Measurements from ENCODE around the gene C2orf69.

DNA sequence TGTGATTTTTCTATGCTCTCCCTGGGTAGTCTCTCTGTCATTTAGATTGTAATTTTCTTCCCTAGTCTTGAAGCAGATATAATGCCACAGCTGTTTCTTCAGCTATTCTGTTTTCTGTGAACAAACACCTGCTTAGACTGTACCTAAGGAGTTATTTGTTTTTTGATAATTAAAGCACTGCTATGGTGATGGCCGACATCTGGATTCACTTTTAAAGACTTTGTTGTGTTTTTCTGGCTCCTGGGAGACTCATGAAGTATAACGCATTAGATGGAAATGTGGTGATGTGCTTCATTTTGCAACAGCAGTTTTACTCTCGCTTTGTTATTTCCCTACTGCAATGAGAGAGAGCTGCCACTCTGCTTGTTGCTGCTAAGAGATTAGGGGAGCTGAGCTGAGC, 15.7 kb upstream of the C2orf69 start:
- TF ChIP-seq, protein P1, sequence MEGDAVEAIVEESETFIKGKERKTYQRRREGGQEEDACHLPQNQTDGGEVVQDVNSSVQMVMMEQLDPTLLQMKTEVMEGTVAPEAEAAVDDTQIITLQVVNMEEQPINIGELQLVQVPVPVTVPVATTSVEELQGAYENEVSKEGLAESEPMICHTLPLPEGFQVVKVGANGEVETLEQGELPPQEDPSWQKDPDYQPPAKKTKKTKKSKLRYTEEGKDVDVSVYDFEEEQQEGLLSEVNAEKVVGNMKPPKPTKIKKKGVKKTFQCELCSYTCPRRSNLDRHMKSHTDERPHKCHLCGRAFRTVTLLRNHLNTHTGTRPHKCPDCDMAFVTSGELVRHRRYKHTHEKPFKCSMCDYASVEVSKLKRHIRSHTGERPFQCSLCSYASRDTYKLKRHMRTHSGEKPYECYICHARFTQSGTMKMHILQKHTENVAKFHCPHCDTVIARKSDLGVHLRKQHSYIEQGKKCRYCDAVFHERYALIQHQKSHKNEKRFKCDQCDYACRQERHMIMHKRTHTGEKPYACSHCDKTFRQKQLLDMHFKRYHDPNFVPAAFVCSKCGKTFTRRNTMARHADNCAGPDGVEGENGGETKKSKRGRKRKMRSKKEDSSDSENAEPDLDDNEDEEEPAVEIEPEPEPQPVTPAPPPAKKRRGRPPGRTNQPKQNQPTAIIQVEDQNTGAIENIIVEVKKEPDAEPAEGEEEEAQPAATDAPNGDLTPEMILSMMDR (IDR thresholded peaks at IDR 0.05), result no peak
- no peak for TF ChIP-seq EP300 (IDR thresholded peaks at IDR 0.05)

All from ovary (tissue), 3 donors.